ENCODE results near the gene RGS4. TPM values are rescaled to one million over a fixed set of nuclear protein-coding genes. Genes with fewer than 3 reads are reported as not detected.

Gene RGS4
- total and polyA plus RNA-seq, 2 donors, result 0.66 to 0.84 TPM

GRCh38 chr1:163060343-163061007, 8.7 kb upstream of the RGS4 start:
- Histone ChIP-seq H3K9me3 (ENCODE audit: control insufficient read depth in 2 of 2, insufficient read depth in 1 of 2, low read length in 1 of 2) (no peaks in the 10 kb centered on the region), H3K4me1 (ENCODE audit: control insufficient read depth in 2 of 2, insufficient read depth in 2 of 2, low read length in 2 of 2) (no peaks in the 10 kb centered on the region), H3K27me3 (ENCODE audit: control insufficient read depth in 2 of 2, insufficient read depth in 1 of 2, low read length in 1 of 2) (no peaks in the 10 kb centered on the region), H3K27ac (ENCODE audit: low read depth in 1 of 2, low read length in 1 of 2) (no peak overlapping the region), H3K4me3 (ENCODE audit: low read length in 2 of 2) (no peak overlapping the region), H3K36me3 (ENCODE audit: control insufficient read depth in 2 of 2, insufficient read depth in 2 of 2, low read length in 1 of 2) (no peaks in the 10 kb centered on the region)
- no peak for DNase-seq (ENCODE audit: low read depth in 6 of 9, low spot score in 9 of 9)
- 67% methylated on average over 1 of the region's 1 CpG for WGBS

GRCh38 chr1:163063143-163063542, 6.0 kb upstream of the RGS4 start:
- Histone ChIP-seq H3K4me1 (ENCODE audit: control insufficient read depth in 2 of 2, insufficient read depth in 2 of 2, low read length in 2 of 2) (no peaks in the 10 kb centered on the region), H3K4me3 (ENCODE audit: low read length in 2 of 2) (no peak overlapping the region), H3K9me3 (ENCODE audit: control insufficient read depth in 2 of 2, insufficient read depth in 1 of 2, low read length in 1 of 2) (no peaks in the 10 kb centered on the region), H3K27me3 (ENCODE audit: control insufficient read depth in 2 of 2, insufficient read depth in 1 of 2, low read length in 1 of 2) (no peaks in the 10 kb centered on the region), H3K27ac (ENCODE audit: low read depth in 1 of 2, low read length in 1 of 2) (no peak overlapping the region), H3K36me3 (ENCODE audit: control insufficient read depth in 2 of 2, insufficient read depth in 2 of 2, low read length in 1 of 2) (no peaks in the 10 kb centered on the region)
- no peak for DNase-seq (ENCODE audit: low read depth in 6 of 9, low spot score in 9 of 9)

- WGBS, result 41% methylated on average over 3 of the region's 3 CpGs
- no peaks in the 10 kb centered on the region for H3K27me3 ChIP-seq (ENCODE audit: control insufficient read depth in 2 of 2, insufficient read depth in 1 of 2, low read length in 1 of 2)
- H3K36me3 ChIP-seq (ENCODE audit: control insufficient read depth in 2 of 2, insufficient read depth in 2 of 2, low read length in 1 of 2), result no peaks in the 10 kb centered on the region
- H3K9me3 ChIP-seq (ENCODE audit: control insufficient read depth in 2 of 2, insufficient read depth in 1 of 2, low read length in 1 of 2), result no peaks in the 10 kb centered on the region
- H3K27ac ChIP-seq (ENCODE audit: low read depth in 1 of 2, low read length in 1 of 2), result no peak overlapping the region
- H3K4me3 ChIP-seq (ENCODE audit: low read length in 2 of 2), result no peak overlapping the region
- no peaks in the 10 kb centered on the region for H3K4me1 ChIP-seq (ENCODE audit: control insufficient read depth in 2 of 2, insufficient read depth in 2 of 2, low read length in 2 of 2)
- no peak for DNase-seq (ENCODE audit: low read depth in 6 of 9, low spot score in 9 of 9)
Measured at GRCh38 chr1:163063610-163064009, 5.6 kb upstream of the RGS4 start.

GRCh38 chr1:163066168-163066567, 3.0 kb upstream of the RGS4 start:
- Histone ChIP-seq H3K4me3 (ENCODE audit: low read length in 2 of 2) (no peak overlapping the region), H3K4me1 (ENCODE audit: control insufficient read depth in 2 of 2, insufficient read depth in 2 of 2, low read length in 2 of 2) (no peaks in the 10 kb centered on the region), H3K27ac (ENCODE audit: low read depth in 1 of 2, low read length in 1 of 2) (no peak overlapping the region), H3K27me3 (ENCODE audit: control insufficient read depth in 2 of 2, insufficient read depth in 1 of 2, low read length in 1 of 2) (peaks cover 0 to 9% of the 10 kb centered on the region in 2 donors), H3K36me3 (ENCODE audit: control insufficient read depth in 2 of 2, insufficient read depth in 2 of 2, low read length in 1 of 2) (no peaks in the 10 kb centered on the region), H3K9me3 (ENCODE audit: control insufficient read depth in 2 of 2, insufficient read depth in 1 of 2, low read length in 1 of 2) (no peaks in the 10 kb centered on the region)
- 95% methylated on average over 1 of the region's 1 CpG for WGBS
- no peak for DNase-seq (ENCODE audit: low read depth in 6 of 9, low spot score in 9 of 9)

- no peak overlapping the region for H3K4me3 ChIP-seq (ENCODE audit: low read length in 2 of 2)
- peaks cover 0 to 9% of the 10 kb centered on the region in 2 donors for H3K27me3 ChIP-seq (ENCODE audit: control insufficient read depth in 2 of 2, insufficient read depth in 1 of 2, low read length in 1 of 2)
- H3K27ac ChIP-seq (ENCODE audit: low read depth in 1 of 2, low read length in 1 of 2), result no peak overlapping the region
- no peaks in the 10 kb centered on the region for H3K9me3 ChIP-seq (ENCODE audit: control insufficient read depth in 2 of 2, insufficient read depth in 1 of 2, low read length in 1 of 2)
- WGBS, result 88% methylated on average over 2 of the region's 2 CpGs
- no peaks in the 10 kb centered on the region for H3K36me3 ChIP-seq (ENCODE audit: control insufficient read depth in 2 of 2, insufficient read depth in 2 of 2, low read length in 1 of 2)
- no peaks in the 10 kb centered on the region for H3K4me1 ChIP-seq (ENCODE audit: control insufficient read depth in 2 of 2, insufficient read depth in 2 of 2, low read length in 2 of 2)
- no peak for DNase-seq (ENCODE audit: low read depth in 6 of 9, low spot score in 9 of 9)
Measured at GRCh38 chr1:163066686-163067085, 2.5 kb upstream of the RGS4 start.

GRCh38 chr1:163068716-163069115, 445 bp upstream of the RGS4 start:
- Histone ChIP-seq H3K27ac (ENCODE audit: low read depth in 1 of 2, low read length in 1 of 2) (no peak overlapping the region), H3K4me1 (ENCODE audit: control insufficient read depth in 2 of 2, insufficient read depth in 2 of 2, low read length in 2 of 2) (no peaks in the 10 kb centered on the region), H3K27me3 (ENCODE audit: control insufficient read depth in 2 of 2, insufficient read depth in 1 of 2, low read length in 1 of 2) (peaks cover 0 to 9% of the 10 kb centered on the region in 2 donors), H3K4me3 (ENCODE audit: low read length in 2 of 2) (no peak overlapping the region), H3K9me3 (ENCODE audit: control insufficient read depth in 2 of 2, insufficient read depth in 1 of 2, low read length in 1 of 2) (no peaks in the 10 kb centered on the region), H3K36me3 (ENCODE audit: control insufficient read depth in 2 of 2, insufficient read depth in 2 of 2, low read length in 1 of 2) (no peaks in the 10 kb centered on the region)
- DNase-seq (ENCODE audit: low read depth in 6 of 9, low spot score in 9 of 9), result no peak
- WGBS, result 38% methylated on average over 5 of the region's 5 CpGs

- H3K4me1 ChIP-seq (ENCODE audit: control insufficient read depth in 2 of 2, insufficient read depth in 2 of 2, low read length in 2 of 2), result no peaks in the 10 kb centered on the region
- H3K27me3 ChIP-seq (ENCODE audit: control insufficient read depth in 2 of 2, insufficient read depth in 1 of 2, low read length in 1 of 2), result peaks cover 0 to 9% of the 10 kb centered on the region in 2 donors
- WGBS, result 75% methylated on average over 2 of the region's 2 CpGs
- no peaks in the 10 kb centered on the region for H3K36me3 ChIP-seq (ENCODE audit: control insufficient read depth in 2 of 2, insufficient read depth in 2 of 2, low read length in 1 of 2)
- H3K27ac ChIP-seq (ENCODE audit: low read depth in 1 of 2, low read length in 1 of 2), result no peak overlapping the region
- H3K9me3 ChIP-seq (ENCODE audit: control insufficient read depth in 2 of 2, insufficient read depth in 1 of 2, low read length in 1 of 2), result no peaks in the 10 kb centered on the region
- DNase-seq (ENCODE audit: low read depth in 6 of 9, low spot score in 9 of 9), result no peak
- no peak overlapping the region for H3K4me3 ChIP-seq (ENCODE audit: low read length in 2 of 2)
Measured at GRCh38 chr1:163069655-163070277, 605 bp downstream of the RGS4 start.

- 8% methylated on average over 6 of the region's 6 CpGs for WGBS
- Histone ChIP-seq H3K4me3 (ENCODE audit: low read length in 2 of 2) (no peak overlapping the region), H3K27me3 (ENCODE audit: control insufficient read depth in 2 of 2, insufficient read depth in 1 of 2, low read length in 1 of 2) (peaks cover 0 to 9% of the 10 kb centered on the region in 2 donors), H3K4me1 (ENCODE audit: control insufficient read depth in 2 of 2, insufficient read depth in 2 of 2, low read length in 2 of 2) (no peaks in the 10 kb centered on the region), H3K9me3 (ENCODE audit: control insufficient read depth in 2 of 2, insufficient read depth in 1 of 2, low read length in 1 of 2) (no peaks in the 10 kb centered on the region), H3K27ac (ENCODE audit: low read depth in 1 of 2, low read length in 1 of 2) (no peak overlapping the region), H3K36me3 (ENCODE audit: control insufficient read depth in 2 of 2, insufficient read depth in 2 of 2, low read length in 1 of 2) (no peaks in the 10 kb centered on the region)
- peak in 6 of 9 donors; percentile 6 to 33 (median 9) for DNase-seq (ENCODE audit: low read depth in 6 of 9, low spot score in 9 of 9)
Measured at GRCh38 chr1:163071405-163072255, 2.5 kb downstream of the RGS4 start.

GRCh38 chr1:163072658-163073057, 3.5 kb downstream of the RGS4 start:
- 99% methylated on average over 1 of the region's 1 CpG for WGBS
- Histone ChIP-seq H3K9me3 (ENCODE audit: control insufficient read depth in 2 of 2, insufficient read depth in 1 of 2, low read length in 1 of 2) (no peaks in the 10 kb centered on the region), H3K27me3 (ENCODE audit: control insufficient read depth in 2 of 2, insufficient read depth in 1 of 2, low read length in 1 of 2) (peaks cover 0 to 9% of the 10 kb centered on the region in 2 donors), H3K36me3 (ENCODE audit: control insufficient read depth in 2 of 2, insufficient read depth in 2 of 2, low read length in 1 of 2) (no peaks in the 10 kb centered on the region), H3K27ac (ENCODE audit: low read depth in 1 of 2, low read length in 1 of 2) (no peak overlapping the region), H3K4me1 (ENCODE audit: control insufficient read depth in 2 of 2, insufficient read depth in 2 of 2, low read length in 2 of 2) (no peaks in the 10 kb centered on the region), H3K4me3 (ENCODE audit: low read length in 2 of 2) (no peak overlapping the region)
- DNase-seq (ENCODE audit: low read depth in 6 of 9, low spot score in 9 of 9), result no peak

Data from thymus (tissue), 11 donors.